Progenitor cell of endocrine pancreas (in vitro differentiated cells): ENCODE measurements around the gene CLDN7. TPM values are rescaled to one million over a fixed set of nuclear protein-coding genes. Genes with fewer than 3 reads are reported as not detected.

Experiments
- DNase-seq: peaks from one replicate; pipeline ENCODE4 v3.0.0; 2021; ENCODE audit warnings: low spot score; ENCODE audit not compliant: unreplicated experiment
- H3K27ac Mint-ChIP-seq: 2 replicates; pipeline ENCODE4 v1.8.0; 2021; ENCODE audit warnings: mild to moderate bottlenecking, moderate library complexity, mixed read lengths
- H3K27me3 Mint-ChIP-seq: 2 replicates; pipeline ENCODE4 v1.8.0; 2021; ENCODE audit warnings: mixed read lengths
- H3K36me3 Mint-ChIP-seq: 2 replicates; pipeline ENCODE4 v1.8.0; 2022; ENCODE audit warnings: mixed read lengths; ENCODE audit not compliant: insufficient read depth
- H3K4me1 Mint-ChIP-seq: 2 replicates; pipeline ENCODE4 v1.8.0; 2021; ENCODE audit warnings: low read depth, mixed read lengths
- H3K4me3 Mint-ChIP-seq: 2 replicates; pipeline ENCODE4 v1.8.0; 2021; ENCODE audit warnings: low read depth, mild to moderate bottlenecking, moderate library complexity, mixed read lengths
- H3K9me3 Mint-ChIP-seq: 2 replicates; pipeline ENCODE4 v1.8.0; 2021; ENCODE audit warnings: low read depth, mixed read lengths
- total RNA-seq: library from RNA; stranded (reverse); gene quantifications from 2 replicates; pipeline ENCODE4 v1.2.1, GENCODE V29; 2021
- TF ChIP-seq, protein P1 (sequence below): fragments of 200-600 bp; sonication (generic); IDR thresholded peaks from one replicate; pipeline ENCODE4 v1.5.0; 2021; ENCODE audit warnings: antibody characterized with exemption, mild to moderate bottlenecking; ENCODE audit not compliant: unreplicated experiment

The CLDN7 gene
- total RNA-seq, 1 donor from 2014 or later: 137 TPM

DNA sequence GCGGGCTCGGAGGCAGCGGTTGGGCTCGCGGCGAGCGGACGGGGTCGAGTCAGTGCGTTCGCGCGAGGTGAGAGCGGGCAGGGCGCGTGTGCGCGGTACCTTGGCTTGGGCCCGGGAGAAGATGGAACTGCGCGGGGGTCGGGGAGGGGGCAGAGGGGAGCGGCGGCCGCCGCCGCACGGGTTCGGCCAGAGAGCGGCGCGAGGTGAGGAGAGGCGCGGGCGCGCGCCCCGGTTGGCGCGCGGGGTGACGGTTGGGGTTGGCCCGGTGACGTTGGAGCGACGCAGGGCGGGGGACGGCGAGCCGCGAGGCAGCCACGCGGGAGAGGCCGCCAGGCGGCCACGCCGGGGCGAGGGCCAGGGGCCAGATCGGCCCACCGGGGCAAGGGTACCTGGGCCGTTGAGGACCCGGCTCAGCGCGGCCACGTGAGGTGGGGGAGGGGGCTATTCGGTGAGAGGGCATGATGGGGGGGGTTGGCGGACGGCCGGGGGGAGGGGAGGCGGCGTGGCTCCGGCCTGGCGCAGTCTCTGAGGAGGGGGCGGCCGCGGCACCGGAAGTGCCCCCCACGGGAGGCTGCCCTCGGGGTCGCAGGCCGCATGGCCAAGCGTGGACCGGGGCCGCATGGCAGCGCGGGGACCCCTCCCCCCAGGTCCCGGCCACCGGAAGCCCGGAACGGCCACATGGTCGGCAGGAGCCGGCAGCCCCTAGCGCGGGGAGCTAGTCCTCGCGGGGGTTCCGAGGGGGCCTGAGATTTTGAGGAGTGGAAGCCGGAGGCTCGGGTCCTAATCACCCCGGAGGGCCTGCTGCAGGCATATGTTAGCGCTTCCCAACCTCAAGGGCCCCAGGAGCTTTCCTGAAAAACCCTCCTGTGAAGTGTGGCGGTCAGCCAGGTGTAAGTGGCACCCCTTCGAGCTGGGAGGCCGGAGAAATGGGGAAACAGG, 45.7 kb upstream of the CLDN7 start:
- H3K27me3 Mint-ChIP-seq: no peaks in the 10 kb centered on the region
- peak; percentile 35 for DNase-seq
- H3K36me3 Mint-ChIP-seq: peaks cover 21% of the 10 kb centered on the region

GRCh38 chr17:7306911-7307685, 44.8 kb upstream of the CLDN7 start, which contains the start of gene EIF5A:
TSS of gene EIF5A (plus strand) at chr17:7307628. CDS start at chr17:7309636, 2,008 bp downstream.
- TF ChIP-seq, protein P1, sequence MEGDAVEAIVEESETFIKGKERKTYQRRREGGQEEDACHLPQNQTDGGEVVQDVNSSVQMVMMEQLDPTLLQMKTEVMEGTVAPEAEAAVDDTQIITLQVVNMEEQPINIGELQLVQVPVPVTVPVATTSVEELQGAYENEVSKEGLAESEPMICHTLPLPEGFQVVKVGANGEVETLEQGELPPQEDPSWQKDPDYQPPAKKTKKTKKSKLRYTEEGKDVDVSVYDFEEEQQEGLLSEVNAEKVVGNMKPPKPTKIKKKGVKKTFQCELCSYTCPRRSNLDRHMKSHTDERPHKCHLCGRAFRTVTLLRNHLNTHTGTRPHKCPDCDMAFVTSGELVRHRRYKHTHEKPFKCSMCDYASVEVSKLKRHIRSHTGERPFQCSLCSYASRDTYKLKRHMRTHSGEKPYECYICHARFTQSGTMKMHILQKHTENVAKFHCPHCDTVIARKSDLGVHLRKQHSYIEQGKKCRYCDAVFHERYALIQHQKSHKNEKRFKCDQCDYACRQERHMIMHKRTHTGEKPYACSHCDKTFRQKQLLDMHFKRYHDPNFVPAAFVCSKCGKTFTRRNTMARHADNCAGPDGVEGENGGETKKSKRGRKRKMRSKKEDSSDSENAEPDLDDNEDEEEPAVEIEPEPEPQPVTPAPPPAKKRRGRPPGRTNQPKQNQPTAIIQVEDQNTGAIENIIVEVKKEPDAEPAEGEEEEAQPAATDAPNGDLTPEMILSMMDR: no peak
- H3K27ac Mint-ChIP-seq: peak within 1 kb of the TSS; percentile 99
- peaks cover 19% of the 10 kb centered on the region for H3K4me1 Mint-ChIP-seq
- H3K4me3 Mint-ChIP-seq: peak within 1 kb of the TSS; percentile 93
- no peaks in the 10 kb centered on the region for H3K9me3 Mint-ChIP-seq
- peak; percentile 99 for DNase-seq
- peaks cover 17% of the 10 kb centered on the region for H3K36me3 Mint-ChIP-seq
- H3K27me3 Mint-ChIP-seq: no peaks in the 10 kb centered on the region

More for the DNA sequence above, 45.7 kb upstream of the CLDN7 start:
- peak overlapping the region; percentile 99 for H3K27ac Mint-ChIP-seq
- TF ChIP-seq, protein P1: peak; percentile 27
- H3K4me3 Mint-ChIP-seq: peak overlapping the region; percentile 93
- H3K9me3 Mint-ChIP-seq: no peaks in the 10 kb centered on the region
- peaks cover 19% of the 10 kb centered on the region for H3K4me1 Mint-ChIP-seq

DNA sequence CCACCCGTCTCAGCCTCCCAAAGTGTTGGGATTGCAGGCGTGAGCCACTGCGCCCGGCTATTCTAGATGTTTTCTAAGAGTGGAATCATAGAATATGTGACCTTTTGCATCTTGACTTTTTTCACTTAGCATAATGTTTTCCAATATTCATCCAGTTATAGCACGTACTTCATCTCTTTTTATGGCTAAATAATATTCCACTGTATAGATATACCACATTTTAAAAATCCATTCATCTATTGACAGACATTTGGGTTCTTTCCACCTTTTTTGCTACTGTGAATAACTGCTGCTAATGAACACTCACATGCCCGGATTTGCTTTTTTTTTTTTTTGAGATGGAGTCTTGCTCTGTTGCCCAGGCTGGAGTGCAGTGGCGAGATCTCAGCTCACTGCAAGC, 41.9 kb upstream of the CLDN7 start:
- TF ChIP-seq, protein P1: no peak
- H3K36me3 Mint-ChIP-seq: peaks cover under 1% of the 10 kb centered on the region
- H3K27me3 Mint-ChIP-seq: peaks cover 9% of the 10 kb centered on the region
- no peaks in the 10 kb centered on the region for H3K9me3 Mint-ChIP-seq
- H3K4me3 Mint-ChIP-seq: no peak overlapping the region
- H3K4me1 Mint-ChIP-seq: peaks cover 9% of the 10 kb centered on the region
- no peak overlapping the region for H3K27ac Mint-ChIP-seq
- DNase-seq: no peak

DNA sequence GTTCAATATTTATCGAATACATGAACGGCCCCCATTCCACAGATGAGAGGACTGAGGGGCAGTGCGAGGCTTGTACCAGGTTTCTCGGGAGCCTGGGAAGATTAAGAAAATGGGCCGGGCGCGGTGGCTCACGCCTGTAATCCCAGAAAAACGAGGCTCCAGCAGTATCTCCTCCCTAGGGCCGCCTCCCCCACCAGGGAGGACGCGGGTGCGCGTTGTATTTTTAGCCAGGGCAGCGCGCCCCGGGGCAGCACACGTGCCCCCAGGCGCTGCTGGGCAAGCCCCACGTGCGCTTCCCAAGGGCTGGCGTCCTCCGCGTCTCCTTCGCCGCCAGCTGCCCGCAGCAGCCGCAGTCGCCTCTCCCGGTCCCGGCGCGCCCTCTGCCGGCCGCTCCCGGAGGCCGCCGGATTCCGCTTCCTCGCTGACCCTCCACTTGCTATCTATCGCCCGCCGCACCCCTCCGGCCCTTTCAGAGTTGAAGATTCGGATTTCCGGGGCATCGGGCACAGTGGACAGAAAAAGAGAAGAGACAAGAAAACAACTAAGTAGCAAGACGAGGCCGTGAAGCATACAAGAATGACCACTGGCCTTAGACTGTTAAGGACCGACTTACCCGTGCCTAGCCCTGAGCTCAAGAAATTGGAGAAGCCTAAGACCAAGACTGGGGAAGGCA, 34.0 kb upstream of the CLDN7 start:
- Mint-ChIP-seq H3K27me3 (peaks cover 50% of the 10 kb centered on the region), H3K27ac (no peak overlapping the region), H3K4me3 (peak overlapping the region; percentile 11), H3K9me3 (no peaks in the 10 kb centered on the region), H3K36me3 (no peaks in the 10 kb centered on the region), H3K4me1 (peaks cover 8% of the 10 kb centered on the region)
- TF ChIP-seq, protein P1: peak; percentile 98
- DNase-seq: peak; percentile 86
